K562 (cell line): ENCODE data around the gene ZBTB22. TPM values are rescaled to one million over a fixed set of nuclear protein-coding genes. Genes with fewer than 3 reads are reported as not detected.

Experiments used
- CREM ChIP-seq: IDR thresholded peaks from 2 replicates; pipeline ENCODE4 v1.6.1; 2014; ENCODE audit warnings: antibody characterized with exemption, low read depth
- CTBP1 ChIP-seq: fragments of 450-650 bp; IDR thresholded peaks from 2 replicates; pipeline ENCODE4 v1.6.1; 2016; ENCODE audit warnings: borderline replicate concordance
- KDM5B ChIP-seq: fragments of 200-600 bp; sonication (generic); IDR thresholded peaks from 2 replicates; pipeline ENCODE4 v1.6.1; 2012; ENCODE audit warnings: low read depth, mild to moderate bottlenecking, moderate library complexity, low read length, control low read depth, inconsistent platforms; ENCODE audit not compliant: insufficient replicate concordance
- MAFF ChIP-seq: IDR thresholded peaks from 2 replicates; pipeline ENCODE4 v1.6.1; 2012; ENCODE audit warnings: low read length, improper control_type of control experiment
- NFYB ChIP-seq: IDR thresholded peaks from 2 replicates; pipeline ENCODE4 v1.6.1; 2011; ENCODE audit warnings: mild to moderate bottlenecking, moderate library complexity; ENCODE audit not compliant: insufficient read length; ENCODE audit errors: extremely low read depth
- POLR2H ChIP-seq: IDR thresholded peaks from 2 replicates; pipeline ENCODE4 v1.6.1; 2016; ENCODE audit warnings: missing genetic modification characterization, low read depth, mild to moderate bottlenecking, control low read depth, missing compliant biosample characterization, moderate library complexity
- RBFOX2 ChIP-seq: fragments of 200-400 bp; formaldehyde crosslinking; IDR thresholded peaks from 2 replicates; pipeline ENCODE4 v1.6.1; 2017; ENCODE audit warnings: low read depth, mild to moderate bottlenecking, low read length, moderate library complexity
- SMAD3 ChIP-seq: fragments of 450-650 bp; formaldehyde crosslinking; conservative IDR thresholded peaks from 2 replicates; pipeline ENCODE4 v1.4.0; 2020; ENCODE audit warnings: mild to moderate bottlenecking
- SOX6 ChIP-seq: fragments of 450-650 bp; IDR thresholded peaks from 2 replicates; pipeline ENCODE4 v1.6.1; 2014; ENCODE audit warnings: mild to moderate bottlenecking
- TAF1 ChIP-seq: IDR thresholded peaks from 2 replicates; pipeline ENCODE4 v1.6.1; 2011; ENCODE audit warnings: mild to moderate bottlenecking, low read length, moderate library complexity; ENCODE audit not compliant: insufficient read depth, control insufficient read depth, severe bottlenecking; ENCODE audit errors: extremely low read depth
- TEAD4 ChIP-seq, 2 experiments: sonication (generic) in 1 of 2; formaldehyde crosslinking in 1 of 2; IDR thresholded peaks; 2 replicates each; pipeline versions ENCODE4 v1.6.1 to v1.8.0; 2012 to 2022; ENCODE audit warnings: borderline replicate concordance in 1 of 2, inconsistent platforms in 1 of 2, low read length in 1 of 2, mild to moderate bottlenecking in 1 of 2, missing genetic modification reagents in 1 of 2
- VEZF1 ChIP-seq: fragments of 200-800 bp; sonication (Bioruptor generic); IDR thresholded peaks from 2 replicates; pipeline ENCODE4 v1.6.1; 2017; ENCODE audit warnings: missing genetic modification characterization, missing compliant biosample characterization
- ZBTB17 ChIP-seq: fragments of 450-650 bp; formaldehyde crosslinking; IDR thresholded peaks from 2 replicates; pipeline ENCODE4 v1.4.0; 2020; ENCODE audit warnings: mild to moderate bottlenecking
- ZFX ChIP-seq: sonication (generic); formaldehyde crosslinking; IDR thresholded peaks from 2 replicates; pipeline ENCODE4 v1.8.0; 2022; ENCODE audit warnings: mild to moderate bottlenecking, missing genetic modification reagents, moderate library complexity
- polyA plus RNA-seq, 8 experiments: library from polyadenylated mRNA; depleted of rRNA in 4 of 8; stranded (reverse) in 5 of 8; unstranded in 3 of 8; fragments of >200 nt; fragmentation: Nextera tagmentation in 2 of 8; fragmentation: Illumina TruSeq in 1 of 8; extraction: Ambion mirVana in 2 of 8; extraction: Trizol in 1 of 8; gene quantifications; 2 replicates each; pipeline versions ENCODE4 v1.2.1 to v1.2.3, GENCODE V29; 2011 to 2014; ENCODE audit warnings: inconsistent platforms in 1 of 8, missing spikeins in 1 of 8
- total RNA-seq, 7 experiments: library from RNA; depleted of rRNA in 6 of 7; stranded (reverse); fragments of >200 nt in 6 of 7; fragmentation: Illumina TruSeq in 2 of 7; extraction: Trizol in 2 of 7; gene quantifications; 2 replicates each; pipeline versions ENCODE4 v1.2.1 to v1.2.3, GENCODE V29; 2011 to 2021; ENCODE audit warnings: low replicate concordance in 1 of 7
- TF ChIP-seq, protein P1 (sequence below), 2 experiments: fragments of 450-650 bp; IDR thresholded peaks; 2 replicates each; pipeline ENCODE4 v1.6.1; 2016; ENCODE audit warnings: mild to moderate bottlenecking in 2 of 2, borderline replicate concordance in 1 of 2, low read depth in 1 of 2, moderate library complexity in 1 of 2

Gene ZBTB22
- total and polyA plus RNA-seq, 9 of the 15 experiments (the other 6 are each of a cell fraction or from before 2014, with no cell fraction given), result 0.21 to 11.9 (median 7.1) TPM

DNA sequence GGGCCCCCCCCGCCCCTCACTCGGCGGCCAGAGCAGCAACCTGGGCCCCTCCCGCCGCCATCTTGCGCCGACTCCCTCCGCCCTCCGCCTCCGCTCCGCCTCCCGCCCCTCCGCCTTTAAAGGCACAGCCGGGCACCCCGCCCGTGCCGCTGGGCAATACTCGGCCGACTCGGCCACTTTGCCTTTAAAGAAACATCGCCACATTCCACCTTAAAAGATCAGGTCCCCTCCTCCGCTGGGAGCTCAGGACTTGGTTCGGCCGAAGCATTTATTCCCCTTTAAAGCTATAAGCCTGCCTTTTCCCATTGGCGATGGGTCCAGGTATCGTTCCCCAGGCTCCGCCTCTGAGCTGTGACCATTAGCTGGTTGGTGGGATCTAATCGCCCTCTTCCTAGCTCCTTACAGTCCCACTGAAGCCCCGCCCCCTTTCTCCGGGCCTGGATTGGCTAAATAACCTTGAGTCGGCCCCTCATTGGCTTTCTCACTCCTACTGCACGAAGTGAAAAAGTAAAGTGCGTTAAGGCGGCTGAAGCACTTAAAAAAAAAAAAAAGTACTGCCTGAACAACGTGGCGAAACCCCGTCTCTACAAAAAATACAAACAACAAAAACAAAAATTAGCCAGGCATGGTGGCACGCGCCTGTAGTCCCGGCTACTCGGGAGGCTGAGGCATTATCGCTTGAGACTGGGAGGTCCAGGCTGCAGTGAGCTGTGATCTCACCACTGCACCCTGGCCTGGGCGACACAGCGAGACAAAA, at the start of gene ZBTB22 (continued):
- peak; percentile 32 for TF ChIP-seq ZFX (CRISPR knock-in tag)
- peak; percentile 44 for TF ChIP-seq TAF1
- TF ChIP-seq SOX6, result peak; percentile 57; the same call in 1 of the 2 replicates
- peak; percentile 46 for TF ChIP-seq KDM5B
- TF ChIP-seq, protein P1, sequence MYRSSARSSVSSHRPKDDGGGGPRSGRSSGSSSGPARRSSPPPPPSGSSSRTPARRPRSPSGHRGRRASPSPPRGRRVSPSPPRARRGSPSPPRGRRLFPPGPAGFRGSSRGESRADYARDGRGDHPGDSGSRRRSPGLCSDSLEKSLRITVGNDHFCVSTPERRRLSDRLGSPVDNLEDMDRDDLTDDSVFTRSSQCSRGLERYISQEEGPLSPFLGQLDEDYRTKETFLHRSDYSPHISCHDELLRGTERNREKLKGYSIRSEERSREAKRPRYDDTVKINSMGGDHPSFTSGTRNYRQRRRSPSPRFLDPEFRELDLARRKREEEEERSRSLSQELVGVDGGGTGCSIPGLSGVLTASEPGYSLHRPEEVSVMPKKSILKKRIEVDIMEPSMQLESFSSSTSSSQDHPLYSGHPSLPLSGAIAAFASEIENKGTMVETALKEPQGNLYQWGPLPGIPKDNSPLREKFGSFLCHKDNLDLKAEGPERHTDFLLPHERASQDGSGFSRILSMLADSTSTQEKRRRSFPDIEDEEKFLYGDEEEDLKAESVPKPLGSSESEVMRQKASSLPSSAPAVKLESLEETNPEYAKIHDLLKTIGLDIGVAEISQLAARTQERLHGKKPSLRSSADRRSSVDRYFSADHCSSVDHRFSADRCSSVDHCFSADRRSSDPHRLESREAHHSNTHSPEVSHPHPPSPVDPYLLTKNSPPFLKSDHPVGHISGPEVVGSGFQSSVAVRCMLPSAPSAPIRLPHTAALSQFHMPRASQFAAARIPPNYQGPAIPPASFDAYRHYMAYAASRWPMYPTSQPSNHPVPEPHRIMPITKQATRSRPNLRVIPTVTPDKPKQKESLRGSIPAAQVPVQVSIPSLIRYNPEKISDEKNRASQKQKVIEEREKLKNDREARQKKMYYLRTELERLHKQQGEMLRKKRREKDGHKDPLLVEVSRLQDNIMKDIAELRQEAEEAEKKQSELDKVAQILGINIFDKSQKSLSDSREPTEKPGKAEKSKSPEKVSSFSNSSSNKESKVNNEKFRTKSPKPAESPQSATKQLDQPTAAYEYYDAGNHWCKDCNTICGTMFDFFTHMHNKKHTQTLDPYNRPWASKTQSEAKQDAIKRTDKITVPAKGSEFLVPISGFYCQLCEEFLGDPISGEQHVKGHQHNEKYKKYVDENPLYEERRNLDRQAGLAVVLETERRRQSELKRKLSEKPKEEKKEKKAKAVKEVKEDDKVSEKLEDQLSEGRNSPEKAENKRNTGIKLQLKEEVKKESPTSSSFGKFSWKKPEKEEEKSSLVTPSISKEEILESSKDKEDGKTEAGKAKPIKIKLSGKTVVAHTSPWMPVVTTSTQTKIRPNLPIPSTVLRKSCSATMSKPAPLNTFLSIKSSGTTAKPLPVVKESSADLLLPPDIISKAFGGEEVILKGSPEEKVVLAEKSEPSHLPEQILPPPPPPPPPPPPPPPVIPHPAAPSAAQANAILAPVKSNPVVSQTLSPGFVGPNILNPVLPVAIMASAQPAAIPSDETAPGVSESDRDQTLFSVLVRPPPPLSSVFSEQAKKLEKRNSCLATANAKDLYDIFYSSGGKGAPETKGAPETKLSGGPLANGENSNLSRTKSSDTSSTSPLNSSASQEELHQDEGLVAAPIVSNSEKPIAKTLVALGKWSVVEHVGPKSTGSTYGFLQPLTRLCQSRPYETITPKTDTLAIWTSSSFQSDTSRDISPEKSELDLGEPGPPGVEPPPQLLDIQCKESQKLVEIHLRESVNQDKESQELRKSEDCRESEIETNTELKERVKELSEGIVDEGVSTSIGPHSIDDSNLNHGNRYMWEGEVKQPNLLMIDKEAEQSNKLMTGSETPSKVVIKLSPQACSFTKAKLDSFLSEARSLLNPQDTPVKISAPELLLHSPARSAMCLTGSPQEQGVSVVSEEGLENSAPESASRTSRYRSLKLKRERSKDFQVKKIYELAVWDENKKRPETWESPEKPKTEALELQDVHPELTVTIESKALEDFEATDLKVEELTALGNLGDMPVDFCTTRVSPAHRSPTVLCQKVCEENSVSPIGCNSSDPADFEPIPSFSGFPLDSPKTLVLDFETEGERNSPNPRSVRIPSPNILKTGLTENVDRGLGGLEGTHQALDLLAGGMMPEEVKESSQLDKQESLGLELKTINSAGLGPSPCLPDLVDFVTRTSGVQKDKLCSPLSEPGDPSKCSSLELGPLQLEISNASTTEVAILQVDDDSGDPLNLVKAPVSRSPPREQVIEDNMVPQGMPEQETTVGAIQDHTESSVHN (IDR thresholded peaks at IDR 0.05; ENCODE audit: borderline replicate concordance in 1 of 2, low read depth in 1 of 2), result 0 out of 4 replicates have a peak, but pooled peaks of 1 of the 2 experiments have one; percentile 41
- peak; percentile 35; the same call in 1 of the 2 replicates for TF ChIP-seq CREM
- 0 out of 2 replicates have a peak, but pooled peaks have one; percentile 37 for TF ChIP-seq SMAD3 (CRISPR knock-in tag)
- peak; percentile 55; the same call in 1 of the 2 replicates for TF ChIP-seq POLR2H
- peak; percentile 93 for TF ChIP-seq VEZF1
- 0 out of 2 replicates have a peak, but pooled peaks have one; percentile 29 for TF ChIP-seq ZBTB17
- no peak for TF ChIP-seq MAFF
- TF ChIP-seq CTBP1, result peak; percentile 66; the same call in 1 of the 2 replicates
- TF ChIP-seq TEAD4 (IDR thresholded peaks at IDR 0.05; ENCODE audit: low read length), result peak; percentile 72
- no peak for TF ChIP-seq TEAD4 (CRISPR knock-in tag; IDR thresholded peaks at IDR 0.05; ENCODE audit: borderline replicate concordance)
- TF ChIP-seq RBFOX2, result peak; percentile 62
- TF ChIP-seq NFYB, result peak; percentile 78
